ENCODE data around the gene ASPHD2. TPM values are rescaled to one million over a fixed set of nuclear protein-coding genes. Genes with fewer than 3 reads are reported as not detected.

Gene ASPHD2
- total and polyA plus RNA-seq, 4 donors: 0.36 to 2.6 (median 1.0) TPM

DNA sequence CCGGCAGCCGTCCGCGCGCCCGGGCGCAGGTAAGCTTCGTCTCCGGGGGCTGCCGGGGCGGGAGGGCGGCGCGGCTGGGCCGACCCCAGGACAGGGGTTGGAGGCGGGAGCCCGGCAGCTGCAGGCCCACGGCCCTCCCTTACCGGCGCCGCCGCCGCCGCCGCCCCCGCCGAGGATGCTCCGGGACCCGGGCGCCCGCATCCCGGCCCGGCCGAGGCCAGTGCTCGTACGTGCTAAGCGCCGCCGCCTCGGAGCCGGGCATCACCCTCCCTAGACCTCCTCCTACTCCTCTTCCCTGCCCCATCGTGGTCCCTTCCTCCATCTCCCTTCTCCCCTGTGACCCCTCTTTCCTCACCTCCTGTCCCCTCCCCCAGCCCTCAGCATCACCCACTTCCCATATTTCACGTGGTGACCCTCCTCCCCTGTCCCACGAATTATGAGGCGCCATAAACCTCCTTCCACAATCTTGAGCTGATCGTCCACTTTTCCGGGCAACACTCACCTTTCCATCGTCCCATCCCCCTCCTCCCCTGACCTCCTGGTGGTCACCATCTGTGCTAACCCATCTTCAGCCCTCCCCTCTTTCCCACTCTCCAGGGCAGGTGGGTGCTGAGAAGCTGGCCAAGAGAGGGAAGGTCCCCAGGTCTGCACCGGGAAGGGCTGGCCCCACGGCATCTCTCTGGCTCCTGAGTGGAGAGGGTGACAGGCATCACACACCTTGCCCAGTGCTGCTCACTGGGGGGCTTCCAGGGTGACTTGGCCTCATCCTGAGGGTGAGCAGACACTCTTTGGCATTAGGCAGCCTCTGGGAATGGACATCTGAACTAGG lies 612 bp downstream of the ASPHD2 start:
- 7 to 15% methylated on average over 20 to 50 of the region's 50 CpGs for WGBS, 2 donors
- peak overlapping the region; percentile 81 for H3K4me3 ChIP-seq (ENCODE audit: low read length in 2 of 2)
- no peaks in the 10 kb centered on the region for H3K4me1 ChIP-seq (ENCODE audit: control insufficient read depth in 1 of 2, insufficient read depth in 2 of 2, low read length in 2 of 2)
- H3K27me3 ChIP-seq (ENCODE audit: control insufficient read depth in 1 of 2, insufficient read depth in 2 of 2, low read length in 1 of 2): no peaks in the 10 kb centered on the region
- DNase-seq: peak in 1 of 2 donors; percentile 78
- ATAC-seq (ENCODE audit: low FRiP score): no peak
- intact Hi-C loops (cut with DNase I): no loop called here
- no peaks in the 10 kb centered on the region for H3K9me3 ChIP-seq (ENCODE audit: control insufficient read depth, low read length)
- H3K36me3 ChIP-seq (ENCODE audit: control insufficient read depth in 1 of 2, insufficient read depth in 2 of 2, low read length in 1 of 2): no peaks in the 10 kb centered on the region
- H3K27ac ChIP-seq (ENCODE audit: low read depth in 1 of 2, low read length in 2 of 2): no peak overlapping the region

- no peaks in the 10 kb centered on the region for H3K27me3 ChIP-seq (ENCODE audit: control insufficient read depth in 1 of 2, insufficient read depth in 2 of 2, low read length in 1 of 2)
- 72 to 76% methylated on average over 2 of the region's 2 CpGs for WGBS, 2 donors
These were observed 1.5 kb downstream of the ASPHD2 start for GRCh38 chr22:26430600-26430999.

GRCh38 chr22:26431261-26431995 lies 2.4 kb downstream of the ASPHD2 start:
- ATAC-seq (ENCODE audit: low FRiP score) (no peak), DNase-seq (no peak)
- H3K36me3 ChIP-seq (ENCODE audit: control insufficient read depth in 1 of 2, insufficient read depth in 2 of 2, low read length in 1 of 2): no peaks in the 10 kb centered on the region
- H3K4me3 ChIP-seq (ENCODE audit: low read length in 2 of 2): no peak overlapping the region
- no peaks in the 10 kb centered on the region for H3K4me1 ChIP-seq (ENCODE audit: control insufficient read depth in 1 of 2, insufficient read depth in 2 of 2, low read length in 2 of 2)
- H3K27me3 ChIP-seq (ENCODE audit: control insufficient read depth in 1 of 2, insufficient read depth in 2 of 2, low read length in 1 of 2): no peaks in the 10 kb centered on the region
- no peaks in the 10 kb centered on the region for H3K9me3 ChIP-seq (ENCODE audit: control insufficient read depth, low read length)
- H3K27ac ChIP-seq (ENCODE audit: low read depth in 1 of 2, low read length in 2 of 2): no peak overlapping the region
- WGBS, 2 donors: 91 to 94% methylated on average over 13 of the region's 13 CpGs
- intact Hi-C loops (cut with DNase I): no loop called here

More at GRCh38 chr22:26430600-26430999, 1.5 kb downstream of the ASPHD2 start:
- ATAC-seq (ENCODE audit: low FRiP score) (no peak), DNase-seq (no peak)
- no peaks in the 10 kb centered on the region for H3K9me3 ChIP-seq (ENCODE audit: control insufficient read depth, low read length)
- H3K4me1 ChIP-seq (ENCODE audit: control insufficient read depth in 1 of 2, insufficient read depth in 2 of 2, low read length in 2 of 2): no peaks in the 10 kb centered on the region
- H3K36me3 ChIP-seq (ENCODE audit: control insufficient read depth in 1 of 2, insufficient read depth in 2 of 2, low read length in 1 of 2): no peaks in the 10 kb centered on the region
- intact Hi-C loops (cut with DNase I): no loop called here
- no peak overlapping the region for H3K4me3 ChIP-seq (ENCODE audit: low read length in 2 of 2)
- H3K27ac ChIP-seq (ENCODE audit: low read depth in 1 of 2, low read length in 2 of 2): no peak overlapping the region

DNA sequence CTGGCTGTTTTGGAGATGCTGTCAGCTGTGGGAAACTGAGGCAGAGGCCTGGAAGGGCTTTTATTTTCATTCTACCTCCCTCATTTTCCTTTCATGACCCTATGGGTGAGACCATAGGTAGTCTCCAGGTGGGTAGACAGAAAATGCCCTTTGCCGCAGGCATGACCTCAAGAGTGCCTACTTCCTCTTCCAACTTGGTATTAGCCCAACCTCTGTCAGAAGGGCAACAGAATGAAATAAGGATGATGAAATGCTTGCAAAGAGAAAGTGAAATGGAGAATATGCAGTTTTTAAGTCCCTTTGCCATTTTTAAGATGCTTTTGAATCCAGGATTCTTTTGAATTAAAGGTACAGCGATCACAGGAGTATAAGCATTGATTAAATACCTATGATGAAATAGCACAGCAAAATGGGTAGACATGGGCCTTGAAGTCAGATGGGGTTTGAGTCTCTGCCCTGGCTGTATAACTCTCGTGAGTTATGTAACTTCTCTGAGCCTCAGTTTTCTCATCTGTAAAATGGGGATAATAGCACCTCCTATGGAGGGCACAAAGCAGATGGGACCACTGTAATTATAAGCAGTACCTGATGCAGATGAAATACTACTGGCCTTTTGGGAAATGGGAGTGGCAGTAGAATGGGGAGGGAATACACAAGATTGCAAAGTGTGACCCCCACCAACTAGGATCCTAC lies 3.7 kb downstream of the ASPHD2 start:
- no peak overlapping the region for H3K4me3 ChIP-seq (ENCODE audit: low read length in 2 of 2)
- no peaks in the 10 kb centered on the region for H3K36me3 ChIP-seq (ENCODE audit: control insufficient read depth in 1 of 2, insufficient read depth in 2 of 2, low read length in 1 of 2)
- ATAC-seq (ENCODE audit: low FRiP score): no peak
- no peak for DNase-seq
- H3K9me3 ChIP-seq (ENCODE audit: control insufficient read depth, low read length): no peaks in the 10 kb centered on the region
- no peaks in the 10 kb centered on the region for H3K27me3 ChIP-seq (ENCODE audit: control insufficient read depth in 1 of 2, insufficient read depth in 2 of 2, low read length in 1 of 2)
- no peak overlapping the region for H3K27ac ChIP-seq (ENCODE audit: low read depth in 1 of 2, low read length in 2 of 2)
- WGBS, 2 donors: 93 to 95% methylated on average over 3 of the region's 3 CpGs
- intact Hi-C loops (cut with DNase I): no loop called here
- no peaks in the 10 kb centered on the region for H3K4me1 ChIP-seq (ENCODE audit: control insufficient read depth in 1 of 2, insufficient read depth in 2 of 2, low read length in 2 of 2)

- H3K27me3 ChIP-seq (ENCODE audit: control insufficient read depth in 1 of 2, insufficient read depth in 2 of 2, low read length in 1 of 2): no peaks in the 10 kb centered on the region
- H3K4me3 ChIP-seq (ENCODE audit: low read length in 2 of 2): no peak overlapping the region
- no peak for DNase-seq
- no peaks in the 10 kb centered on the region for H3K9me3 ChIP-seq (ENCODE audit: control insufficient read depth, low read length)
- H3K4me1 ChIP-seq (ENCODE audit: control insufficient read depth in 1 of 2, insufficient read depth in 2 of 2, low read length in 2 of 2): no peaks in the 10 kb centered on the region
- no peaks in the 10 kb centered on the region for H3K36me3 ChIP-seq (ENCODE audit: control insufficient read depth in 1 of 2, insufficient read depth in 2 of 2, low read length in 1 of 2)
- H3K27ac ChIP-seq (ENCODE audit: low read depth in 1 of 2, low read length in 2 of 2): no peak overlapping the region
- intact Hi-C loops (cut with DNase I): no loop called here
- ATAC-seq (ENCODE audit: low FRiP score): no peak
- WGBS, 2 donors: 94% methylated on average over 25 of the region's 25 CpGs
These were observed 4.7 kb downstream of the ASPHD2 start for GRCh38 chr22:26433805-26434204.

DNA sequence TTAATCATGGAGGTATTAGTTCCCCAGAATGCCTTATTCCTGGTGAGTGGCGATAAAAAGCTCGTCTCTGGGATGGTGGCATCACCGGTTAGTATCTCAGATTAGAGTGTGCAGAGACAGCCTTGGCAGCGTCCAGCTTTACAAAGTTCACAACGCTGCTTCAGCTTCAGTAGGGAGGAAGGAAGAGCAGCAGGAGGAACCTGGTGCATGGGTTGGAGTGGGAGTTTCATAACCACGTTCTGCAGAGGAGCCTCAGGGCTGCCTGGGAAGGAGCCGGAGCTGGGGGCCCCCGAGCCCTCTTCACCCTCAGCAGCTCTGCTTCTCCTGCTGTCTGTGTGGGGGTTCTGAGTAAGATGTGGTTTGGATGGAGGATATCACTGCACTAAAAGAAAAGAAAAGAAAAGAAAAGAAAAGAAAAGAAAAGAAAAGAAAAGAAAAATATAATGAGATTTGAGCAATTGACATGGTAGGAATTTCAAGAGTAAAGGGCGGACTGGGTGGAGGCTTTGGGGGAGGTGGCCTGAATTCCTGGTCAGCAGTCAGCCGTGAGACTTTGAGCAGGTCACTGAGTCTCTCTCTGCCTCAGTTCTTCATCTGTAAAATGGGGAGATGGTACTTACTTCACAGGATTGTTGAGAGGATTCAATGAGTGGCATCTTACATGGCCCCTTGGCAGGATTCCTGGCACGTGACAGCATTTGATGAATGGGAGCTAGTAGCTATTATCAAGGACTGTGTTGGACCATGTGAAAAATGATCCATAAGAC lies 6.5 kb downstream of the ASPHD2 start:
- no peak for ATAC-seq (ENCODE audit: low FRiP score)
- Histone ChIP-seq H3K36me3 (ENCODE audit: control insufficient read depth in 1 of 2, insufficient read depth in 2 of 2, low read length in 1 of 2) (no peaks in the 10 kb centered on the region), H3K4me1 (ENCODE audit: control insufficient read depth in 1 of 2, insufficient read depth in 2 of 2, low read length in 2 of 2) (no peaks in the 10 kb centered on the region), H3K4me3 (ENCODE audit: low read length in 2 of 2) (no peak overlapping the region), H3K27ac (ENCODE audit: low read depth in 1 of 2, low read length in 2 of 2) (no peak overlapping the region), H3K27me3 (ENCODE audit: control insufficient read depth in 1 of 2, insufficient read depth in 2 of 2, low read length in 1 of 2) (no peaks in the 10 kb centered on the region), H3K9me3 (ENCODE audit: control insufficient read depth, low read length) (no peaks in the 10 kb centered on the region)
- 76 to 83% methylated on average over 11 of the region's 11 CpGs for WGBS, 2 donors
- intact Hi-C loops (cut with DNase I): no loop called here
- no peak for DNase-seq

DNA sequence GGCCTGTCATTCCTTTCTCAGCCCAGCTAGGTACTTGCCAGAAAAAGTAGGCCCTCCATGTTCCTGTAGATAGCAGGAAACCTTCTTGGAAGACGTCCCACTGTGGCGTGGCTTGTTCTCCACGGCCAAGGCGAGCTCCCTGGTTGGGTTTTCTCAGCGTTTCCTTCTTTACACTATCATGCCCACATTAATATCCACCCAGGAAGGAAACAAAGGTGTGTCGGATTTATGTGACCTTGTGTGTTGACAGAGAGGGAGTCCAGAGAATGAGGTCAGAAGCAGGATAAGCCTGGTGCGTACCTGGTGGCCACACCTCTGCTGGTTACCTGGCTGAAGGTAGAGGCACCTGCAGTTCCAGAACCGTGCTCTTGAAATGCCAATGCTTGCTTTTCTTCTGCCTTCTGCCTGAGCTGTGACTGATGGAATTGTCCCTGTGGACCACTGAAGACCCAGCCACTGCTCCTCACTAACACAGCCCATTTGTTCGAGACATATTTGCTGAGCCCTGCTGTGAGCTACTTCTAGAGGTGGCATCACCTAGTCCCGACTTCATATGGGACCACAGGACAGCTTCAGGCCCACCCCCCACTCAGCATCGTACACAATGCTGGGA lies 7.9 kb downstream of the ASPHD2 start:
- no peak overlapping the region for H3K27ac ChIP-seq (ENCODE audit: low read depth in 1 of 2, low read length in 2 of 2)
- no peaks in the 10 kb centered on the region for H3K9me3 ChIP-seq (ENCODE audit: control insufficient read depth, low read length)
- DNase-seq (no peak), ATAC-seq (ENCODE audit: low FRiP score) (no peak)
- no peaks in the 10 kb centered on the region for H3K27me3 ChIP-seq (ENCODE audit: control insufficient read depth in 1 of 2, insufficient read depth in 2 of 2, low read length in 1 of 2)
- H3K36me3 ChIP-seq (ENCODE audit: control insufficient read depth in 1 of 2, insufficient read depth in 2 of 2, low read length in 1 of 2): no peaks in the 10 kb centered on the region
- 59 to 61% methylated on average over 11 of the region's 11 CpGs for WGBS, 2 donors
- intact Hi-C loops (cut with DNase I): no loop called here
- no peak overlapping the region for H3K4me3 ChIP-seq (ENCODE audit: low read length in 2 of 2)
- no peaks in the 10 kb centered on the region for H3K4me1 ChIP-seq (ENCODE audit: control insufficient read depth in 1 of 2, insufficient read depth in 2 of 2, low read length in 2 of 2)

Measured in aorta (tissue), 5 donors.